Stimulated activated CD4-positive, alpha-beta T cell treated with anti-CD3 and anti-CD28 coated beads, Interleukin-12 subunit alpha, Interleukin-12 subunit beta, amount 100 ng/mL, for 24 hours (primary cell): ENCODE results near the gene CLDN9.

Source experiments
- DNase-seq, 2 experiments: peaks; one replicate each; pipeline ENCODE4 v3.0.0-alpha.2; 2020; ENCODE audit warnings: low read depth in 2 of 2

The CLDN9 gene

GRCh38 chr16:3012828-3013420, at the start of gene CLDN9:
Gene CLDN9 (plus strand): TSS chr16:3012923. CDS start chr16:3013363, 440 bp downstream.
- no peak for DNase-seq

GRCh38 chr16:2963074-2963722, 49.5 kb upstream of the CLDN9 start:
- no peak for DNase-seq

GRCh38 chr16:2963723-2964474, 48.8 kb upstream of the CLDN9 start, which contains the start of gene KREMEN2:
Gene KREMEN2 (plus strand): TSS chr16:2964275. CDS start chr16:2964521, 246 bp downstream.
- DNase-seq = no peak

- DNase-seq = peak in 1 of 2 experiments; percentile 57
Measured at GRCh38 chr16:2964475-2965336, 48.0 kb upstream of the CLDN9 start.

GRCh38 chr16:2966043-2966807, 46.5 kb upstream of the CLDN9 start:
- no peak for DNase-seq

- DNase-seq = no peak
Measured at GRCh38 chr16:2966808-2967191, 45.9 kb upstream of the CLDN9 start.

GRCh38 chr16:2967211-2967631, 45.5 kb upstream of the CLDN9 start:
- no peak for DNase-seq

GRCh38 chr16:2967721-2968161, 45.0 kb upstream of the CLDN9 start:
- no peak for DNase-seq

GRCh38 chr16:2968368-2968737, 44.4 kb upstream of the CLDN9 start:
- DNase-seq = no peak

GRCh38 chr16:2968738-2969544, 43.8 kb upstream of the CLDN9 start, which contains the start of gene PAQR4:
Gene PAQR4 (plus strand): TSS chr16:2969348. CDS start chr16:2969675, 327 bp downstream.
- DNase-seq = peak; percentile 62 to 79

- DNase-seq = peak; percentile 58 to 76
Measured at GRCh38 chr16:2969545-2970521, 42.9 kb upstream of the CLDN9 start.

GRCh38 chr16:2970563-2970962, 42.2 kb upstream of the CLDN9 start:
- no peak for DNase-seq

- no peak for DNase-seq
Measured at GRCh38 chr16:2971134-2971984, 41.4 kb upstream of the CLDN9 start.

- DNase-seq = no peak
Measured at GRCh38 chr16:2971985-2972784, 40.5 kb upstream of the CLDN9 start.

- no peak for DNase-seq
Measured at GRCh38 chr16:2973093-2973492, 39.6 kb upstream of the CLDN9 start.

GRCh38 chr16:2973605-2974318, 39.0 kb upstream of the CLDN9 start:
- DNase-seq = no peak
